IPS-15b (cell line): ENCODE measurements around the gene CDH8.

Source experiments
- H3K27me3 ChIP-seq: one replicate; pipeline ENCODE4 v1.6.1; 2013; ENCODE audit warnings: low read length; ENCODE audit not compliant: control insufficient read depth, insufficient read depth
- H3K36me3 ChIP-seq: one replicate; pipeline ENCODE4 v1.6.1; 2013; ENCODE audit warnings: low read length; ENCODE audit not compliant: control insufficient read depth, insufficient read depth
- H3K4me1 ChIP-seq: one replicate; pipeline ENCODE4 v1.6.1; 2013; ENCODE audit warnings: mild to moderate bottlenecking, low read length; ENCODE audit not compliant: control insufficient read depth, insufficient read depth
- H3K4me3 ChIP-seq: one replicate; pipeline ENCODE4 v1.5.1; 2013; ENCODE audit warnings: low read depth, low read length
- H3K9ac ChIP-seq: one replicate; pipeline ENCODE4 v1.6.1; 2013; ENCODE audit warnings: low read depth, mild to moderate bottlenecking, low read length
- H3K9me3 ChIP-seq: one replicate; pipeline ENCODE4 v1.6.1; 2013; ENCODE audit warnings: mild to moderate bottlenecking, low read length; ENCODE audit not compliant: control insufficient read depth, insufficient read depth

Gene CDH8

DNA sequence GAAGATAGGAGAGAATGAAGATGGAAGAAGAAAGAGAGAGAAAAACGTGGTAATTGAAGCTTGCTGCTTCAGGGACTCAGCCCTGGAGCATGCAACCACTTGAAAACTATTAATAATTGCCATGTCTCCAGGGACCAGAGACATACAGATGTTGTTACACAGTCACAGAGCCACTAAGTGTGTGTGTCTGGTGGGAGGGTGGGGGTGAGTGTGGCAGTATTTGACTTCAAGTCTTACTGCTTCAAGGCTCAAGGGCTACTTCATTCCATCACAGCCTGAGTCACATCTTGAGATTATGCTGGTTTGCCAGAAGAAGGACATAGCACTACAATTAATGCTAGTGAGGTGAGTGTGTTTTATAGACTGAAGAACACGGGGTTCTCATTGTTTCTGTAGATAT, 202.2 kb downstream of the CDH8 start:
- no peaks in the 10 kb centered on the region for H3K9me3 ChIP-seq
- H3K36me3 ChIP-seq, result no peaks in the 10 kb centered on the region
- no peak overlapping the region for H3K4me3 ChIP-seq
- no peak overlapping the region for H3K9ac ChIP-seq
- H3K4me1 ChIP-seq, result peaks cover 4% of the 10 kb centered on the region
- no peaks in the 10 kb centered on the region for H3K27me3 ChIP-seq

DNA sequence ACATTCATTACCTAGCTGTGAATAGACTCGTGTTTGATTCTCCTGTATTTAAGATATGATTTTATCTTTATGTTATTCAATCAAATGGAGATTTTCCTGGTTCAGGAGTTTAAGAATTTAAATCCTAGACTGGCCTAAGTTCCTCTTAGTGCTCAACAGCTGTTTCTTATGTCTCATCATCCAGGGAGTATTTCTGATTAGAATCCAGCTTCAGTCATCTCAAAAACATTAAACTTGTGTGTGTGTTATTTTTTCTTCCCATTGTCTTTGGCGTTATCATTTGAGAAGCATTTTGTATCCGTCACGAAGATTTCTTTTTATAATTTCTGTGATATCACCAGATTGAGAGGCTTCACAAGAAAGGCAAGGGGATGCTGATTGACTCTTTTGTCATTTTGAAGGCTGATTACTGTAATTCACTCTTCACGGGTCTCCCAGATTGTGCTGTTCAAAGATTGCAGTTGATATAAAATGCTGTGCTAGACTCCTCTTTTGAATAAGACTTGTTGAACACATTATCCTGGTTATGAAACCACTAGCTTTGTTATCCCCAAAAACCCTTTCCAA, 204.8 kb downstream of the CDH8 start:
- Histone ChIP-seq H3K9me3 (no peaks in the 10 kb centered on the region), H3K4me3 (no peak overlapping the region), H3K27me3 (no peaks in the 10 kb centered on the region), H3K36me3 (no peaks in the 10 kb centered on the region), H3K9ac (no peak overlapping the region), H3K4me1 (no peaks in the 10 kb centered on the region)

DNA sequence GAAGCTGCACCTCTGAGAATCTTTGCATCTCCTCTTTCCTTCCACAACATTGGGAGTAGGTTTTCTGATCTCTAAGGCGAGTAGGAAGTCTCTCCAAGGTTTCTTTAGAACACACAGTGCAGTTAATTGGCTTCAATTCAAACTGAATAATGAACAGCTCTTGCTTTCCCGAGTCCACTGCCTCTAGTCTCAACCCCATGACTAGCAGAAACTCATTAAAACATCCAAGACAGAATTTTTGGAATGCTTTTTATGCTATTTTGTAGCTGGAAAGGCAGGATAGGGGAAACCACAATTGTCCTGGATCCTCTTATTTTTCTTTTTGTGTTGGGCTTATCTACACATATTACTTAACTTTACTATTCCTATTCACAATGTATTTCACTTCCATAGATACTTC, 206.6 kb downstream of the CDH8 start:
- no peaks in the 10 kb centered on the region for H3K4me1 ChIP-seq
- H3K9ac ChIP-seq, result no peak overlapping the region
- H3K36me3 ChIP-seq, result no peaks in the 10 kb centered on the region
- H3K9me3 ChIP-seq, result no peaks in the 10 kb centered on the region
- no peaks in the 10 kb centered on the region for H3K27me3 ChIP-seq
- no peak overlapping the region for H3K4me3 ChIP-seq

DNA sequence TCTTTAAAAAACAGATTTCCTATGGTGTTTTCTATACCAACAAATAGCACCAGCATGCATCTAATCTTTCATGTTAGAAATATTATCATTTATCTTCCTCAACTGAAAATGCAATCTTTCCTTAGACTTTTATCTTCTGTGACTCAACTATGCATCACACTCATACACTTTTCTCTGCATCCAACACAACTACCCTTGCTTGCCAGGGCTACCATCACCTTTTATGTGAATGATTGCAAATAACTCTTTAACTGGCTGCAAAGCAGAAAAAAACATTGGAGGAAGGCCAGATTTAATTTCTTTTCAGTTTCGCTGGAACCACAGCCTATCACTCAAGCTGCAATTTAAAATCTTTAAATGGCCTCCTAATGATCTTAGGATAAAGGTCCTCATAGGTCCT, 212.9 kb downstream of the CDH8 start:
- no peaks in the 10 kb centered on the region for H3K4me1 ChIP-seq

DNA sequence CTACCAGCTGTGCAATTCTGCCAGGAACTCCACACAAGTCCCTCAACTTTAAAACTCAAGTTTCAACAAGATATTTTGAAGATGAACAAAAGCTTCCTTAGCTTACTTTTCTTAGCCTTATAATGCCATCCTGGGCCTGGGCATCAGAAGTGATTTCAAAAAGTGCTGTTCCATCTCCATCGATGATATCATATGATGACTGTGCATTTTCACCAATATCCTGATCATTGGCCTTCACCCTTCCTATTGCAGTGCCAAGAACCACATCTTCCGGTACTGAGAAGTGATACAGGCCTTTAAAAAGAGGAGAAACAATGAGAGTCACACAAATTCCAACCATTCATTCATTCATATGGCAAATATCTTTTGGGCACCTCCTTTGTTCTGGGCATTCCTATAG, 215.4 kb downstream of the CDH8 start:
- Histone ChIP-seq H3K4me3 (no peak overlapping the region), H3K36me3 (no peaks in the 10 kb centered on the region), H3K9ac (no peak overlapping the region)

More for the DNA sequence above, 212.9 kb downstream of the CDH8 start:
- Histone ChIP-seq H3K36me3 (no peaks in the 10 kb centered on the region), H3K9ac (no peak overlapping the region), H3K27me3 (no peaks in the 10 kb centered on the region), H3K9me3 (no peaks in the 10 kb centered on the region), H3K4me3 (no peak overlapping the region)

DNA sequence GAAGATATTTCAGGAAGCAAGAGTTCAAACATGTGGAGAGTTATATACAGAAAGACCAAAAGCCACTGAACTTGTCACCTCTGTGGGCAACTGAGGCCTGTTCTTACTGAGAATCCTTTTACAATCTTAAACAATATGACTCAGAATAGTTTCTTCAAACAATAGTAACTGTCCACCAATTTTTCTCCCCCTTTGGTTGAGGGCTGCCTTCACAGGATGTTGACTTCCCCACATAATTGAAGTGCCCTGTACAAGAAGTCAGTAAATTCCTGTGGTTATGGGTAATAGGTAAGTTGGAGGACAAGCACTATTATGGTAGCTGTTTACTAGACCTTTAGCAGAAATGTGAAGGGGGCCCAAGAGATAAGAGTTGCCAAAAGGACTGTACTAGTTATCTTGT, 215.8 kb downstream of the CDH8 start:
- H3K27me3 ChIP-seq, result no peaks in the 10 kb centered on the region

More for the DNA sequence above, 215.4 kb downstream of the CDH8 start:
- no peaks in the 10 kb centered on the region for H3K4me1 ChIP-seq
- H3K9me3 ChIP-seq, result no peaks in the 10 kb centered on the region
- H3K27me3 ChIP-seq, result no peaks in the 10 kb centered on the region

DNA sequence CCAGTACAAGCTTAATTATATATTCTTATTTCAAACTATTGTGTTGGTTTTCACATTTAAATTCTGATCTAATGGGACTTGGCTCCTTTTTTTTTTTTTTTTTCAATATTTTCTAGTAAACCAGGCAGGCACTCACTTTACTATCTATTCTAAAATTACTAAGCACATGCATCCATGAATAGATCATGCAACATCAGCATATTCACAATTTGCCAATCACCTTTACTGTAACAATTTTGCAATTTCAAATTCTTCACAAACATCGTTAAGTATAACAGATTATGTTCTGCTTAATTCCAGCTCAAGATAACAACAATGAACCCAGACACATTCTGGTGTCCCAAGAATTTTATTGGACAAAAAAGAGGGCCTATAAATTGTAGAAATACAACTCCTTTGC, 217.4 kb downstream of the CDH8 start:
- Histone ChIP-seq H3K9me3 (no peaks in the 10 kb centered on the region), H3K4me1 (no peaks in the 10 kb centered on the region), H3K9ac (no peak overlapping the region), H3K36me3 (no peaks in the 10 kb centered on the region), H3K27me3 (no peaks in the 10 kb centered on the region), H3K4me3 (no peak overlapping the region)

More for the DNA sequence above, 215.8 kb downstream of the CDH8 start:
- no peak overlapping the region for H3K9ac ChIP-seq
- H3K9me3 ChIP-seq, result no peaks in the 10 kb centered on the region
- H3K4me1 ChIP-seq, result no peaks in the 10 kb centered on the region
- H3K36me3 ChIP-seq, result no peaks in the 10 kb centered on the region
- no peak overlapping the region for H3K4me3 ChIP-seq

DNA sequence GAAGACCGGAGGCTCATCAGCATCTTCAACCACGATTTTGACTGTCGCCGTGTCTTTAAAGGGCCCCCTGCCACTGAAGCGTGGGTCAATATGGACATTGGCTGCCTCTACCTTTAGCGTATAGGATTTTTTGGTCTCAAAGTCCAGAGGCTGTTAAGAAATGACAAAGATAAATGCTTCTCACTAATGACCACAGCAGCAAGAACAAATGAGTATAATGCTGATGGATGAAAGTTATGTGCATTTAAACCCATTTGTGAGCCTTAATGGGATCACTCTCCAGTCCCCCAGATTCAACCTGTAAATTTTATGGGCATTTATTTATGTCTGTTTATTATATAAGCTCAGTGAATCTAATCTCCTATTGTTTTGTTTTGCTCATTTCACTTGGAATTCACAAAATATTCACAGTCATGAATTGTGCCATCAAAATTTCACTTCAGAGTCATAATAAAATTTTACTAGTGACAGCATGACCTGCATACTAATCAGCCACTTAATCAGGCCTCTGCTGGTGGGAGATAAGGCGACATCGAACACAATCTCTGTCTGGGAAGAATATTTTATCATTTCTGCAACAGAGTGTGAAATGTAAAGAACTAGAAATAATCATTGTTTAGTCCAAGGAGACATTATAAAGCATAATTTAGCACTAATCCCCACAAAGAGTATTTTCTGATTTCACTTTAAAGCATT, 218.5 kb downstream of the CDH8 start:
- H3K9ac ChIP-seq, result no peak overlapping the region
- H3K4me3 ChIP-seq, result no peak overlapping the region
- H3K4me1 ChIP-seq, result peaks cover under 1% of the 10 kb centered on the region
- no peaks in the 10 kb centered on the region for H3K36me3 ChIP-seq
- no peaks in the 10 kb centered on the region for H3K27me3 ChIP-seq
- no peaks in the 10 kb centered on the region for H3K9me3 ChIP-seq

DNA sequence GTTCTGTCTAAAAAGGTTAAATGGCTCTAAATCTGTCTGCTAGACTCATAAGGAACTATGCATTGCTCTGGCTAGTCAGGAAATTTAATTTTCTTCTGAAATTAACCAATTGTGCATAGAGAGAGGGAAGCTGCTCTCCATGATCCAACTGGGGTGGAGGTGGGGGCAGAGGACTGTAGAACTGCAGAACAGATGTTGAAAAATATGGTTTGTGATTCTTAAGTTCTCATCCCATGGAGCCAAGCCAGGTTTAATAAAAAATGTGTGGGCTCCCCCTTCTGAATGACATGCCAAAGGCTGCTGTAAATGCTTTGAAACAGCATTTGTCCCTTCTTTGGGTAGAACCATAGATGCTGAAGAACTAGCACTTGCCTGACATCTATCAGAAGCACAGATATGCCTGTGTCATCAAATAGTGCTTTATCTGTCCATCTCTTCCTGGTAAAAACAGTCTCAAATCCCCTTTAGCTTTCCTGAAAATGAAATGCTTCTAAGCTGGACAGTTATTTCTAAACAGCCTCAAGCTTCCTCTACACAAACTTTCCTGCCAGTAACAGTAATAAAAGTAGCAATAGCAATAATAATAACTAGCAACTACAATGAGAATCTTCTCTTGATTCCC, 221.4 kb downstream of the CDH8 start:
- H3K4me1 ChIP-seq, result peaks cover 11% of the 10 kb centered on the region
- H3K36me3 ChIP-seq, result no peaks in the 10 kb centered on the region
- H3K9me3 ChIP-seq, result no peaks in the 10 kb centered on the region
- H3K4me3 ChIP-seq, result no peak overlapping the region
- H3K9ac ChIP-seq, result no peak overlapping the region
- H3K27me3 ChIP-seq, result no peaks in the 10 kb centered on the region

DNA sequence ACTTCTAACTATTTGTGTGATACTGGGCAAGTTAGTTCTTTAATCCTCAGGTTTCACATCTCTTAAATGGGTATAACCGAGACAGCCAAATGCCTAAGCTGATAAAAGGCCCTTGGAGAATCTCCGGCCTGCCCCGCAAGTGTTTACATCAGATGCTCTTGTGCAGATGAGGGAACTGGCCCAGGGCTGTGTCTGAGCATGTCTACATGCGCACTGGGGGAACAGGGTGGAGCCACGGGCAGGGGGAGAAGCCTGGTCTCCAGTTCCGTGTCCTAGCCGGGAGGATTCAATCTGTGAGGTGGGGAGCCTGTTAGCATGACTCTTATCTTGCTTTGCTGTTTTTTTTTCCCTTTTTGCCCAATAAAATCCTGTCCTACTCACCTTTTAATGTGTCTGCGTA, 222.9 kb downstream of the CDH8 start:
- Histone ChIP-seq H3K9ac (no peak overlapping the region), H3K4me3 (no peak overlapping the region), H3K9me3 (no peaks in the 10 kb centered on the region), H3K4me1 (peaks cover 11% of the 10 kb centered on the region), H3K36me3 (no peaks in the 10 kb centered on the region), H3K27me3 (no peaks in the 10 kb centered on the region)

DNA sequence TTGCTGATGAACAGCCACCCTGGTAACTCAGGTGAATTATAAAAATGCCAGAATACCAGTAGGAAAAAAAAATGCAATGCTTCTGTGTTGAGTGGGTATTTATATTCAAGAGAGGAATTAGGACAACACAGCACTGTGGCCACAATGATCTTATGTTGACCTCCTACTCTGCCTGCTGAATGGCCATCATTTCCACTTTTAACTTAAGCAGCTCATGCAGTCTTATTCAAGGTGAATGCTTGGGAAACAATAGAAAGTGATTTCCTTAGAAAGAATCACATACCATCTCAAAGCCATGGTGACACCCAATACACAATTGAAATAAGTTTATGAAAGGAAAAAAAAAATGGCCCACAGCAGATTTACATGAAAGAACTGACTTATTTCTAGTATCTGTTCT, 224.0 kb downstream of the CDH8 start:
- H3K9ac ChIP-seq, result no peak overlapping the region
- no peak overlapping the region for H3K4me3 ChIP-seq
- H3K9me3 ChIP-seq, result no peaks in the 10 kb centered on the region
- H3K36me3 ChIP-seq, result no peaks in the 10 kb centered on the region
- peaks cover 11% of the 10 kb centered on the region for H3K4me1 ChIP-seq
- H3K27me3 ChIP-seq, result no peaks in the 10 kb centered on the region

DNA sequence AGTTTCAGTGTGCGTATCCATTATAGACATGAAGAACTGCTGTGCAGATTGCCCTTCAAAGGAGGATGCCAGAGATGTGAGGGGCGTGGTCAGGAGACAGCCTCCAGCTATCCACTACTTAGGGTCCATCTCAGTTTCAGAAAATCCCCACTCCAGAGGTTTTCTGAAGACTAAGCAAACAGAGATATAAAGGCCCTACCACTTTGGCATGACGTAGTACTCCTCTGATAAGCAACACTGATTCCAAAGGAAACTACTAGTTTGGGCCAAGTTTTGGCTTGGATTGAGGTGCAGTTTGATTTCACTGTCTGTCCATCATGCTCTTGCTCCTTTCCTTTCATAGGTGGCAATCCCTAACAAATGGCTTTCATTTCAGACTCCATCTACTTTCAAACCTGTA, 228.7 kb downstream of the CDH8 start:
- Histone ChIP-seq H3K27me3 (no peaks in the 10 kb centered on the region), H3K36me3 (no peaks in the 10 kb centered on the region), H3K4me1 (peaks cover 9% of the 10 kb centered on the region), H3K4me3 (no peak overlapping the region), H3K9ac (no peak overlapping the region), H3K9me3 (no peaks in the 10 kb centered on the region)
